HUDEP-2 (cell line): ENCODE results near the gene CDH4.

Experiments
- DNase-seq, 76 experiments: peaks; one replicate each; lab custom pipeline; 2025; ENCODE audit not compliant: unreplicated experiment in 76 of 76; lab: John Stamatoyannopoulos, UW

CDH4 gene

GRCh38 chr20:61765081-61765870 lies 513.2 kb downstream of the CDH4 start:
- no peak for DNase-seq

- DNase-seq: no peak
Observed at GRCh38 chr20:61765871-61766654, 514.0 kb downstream of the CDH4 start.

- no peak for DNase-seq
Observed at GRCh38 chr20:61766921-61767610, 515.0 kb downstream of the CDH4 start.

- no peak for DNase-seq
Observed at GRCh38 chr20:61767761-61768494, 515.9 kb downstream of the CDH4 start.

- DNase-seq: no peak
Observed at GRCh38 chr20:61768571-61769285, 516.7 kb downstream of the CDH4 start.

- DNase-seq: no peak
Observed at GRCh38 chr20:61769286-61769832, 517.3 kb downstream of the CDH4 start.

- no peak for DNase-seq
Observed at GRCh38 chr20:61770113-61770585, 518.1 kb downstream of the CDH4 start.

GRCh38 chr20:61771805-61772350 lies 519.8 kb downstream of the CDH4 start:
- no peak for DNase-seq

- DNase-seq: no peak
Observed at GRCh38 chr20:61772828-61773631, 521.0 kb downstream of the CDH4 start.

GRCh38 chr20:61773926-61774587 lies 522.0 kb downstream of the CDH4 start:
- DNase-seq: no peak

GRCh38 chr20:61775423-61775822 lies 523.4 kb downstream of the CDH4 start:
- no peak for DNase-seq

- no peak for DNase-seq
Observed at GRCh38 chr20:61776491-61777075, 524.5 kb downstream of the CDH4 start.

GRCh38 chr20:61777773-61778494 lies 525.9 kb downstream of the CDH4 start:
- DNase-seq: no peak

- no peak for DNase-seq
Observed at GRCh38 chr20:61778495-61778863, 526.4 kb downstream of the CDH4 start.

- DNase-seq: no peak
Observed at GRCh38 chr20:61779176-61779965, 527.3 kb downstream of the CDH4 start.

GRCh38 chr20:61780066-61780465 lies 528.0 kb downstream of the CDH4 start:
- no peak for DNase-seq
